Gastroesophageal sphincter (tissue), 4 donors: Measurements from ENCODE around the gene ARFGAP2. TPM values are rescaled to one million over a fixed set of nuclear protein-coding genes. Genes with fewer than 3 reads are reported as not detected.
"Not testable (repeated sequence)": the region's sequence is repeated elsewhere in the genome, so short reads cannot be mapped to it uniquely, and the experiment has no call there.

Experiments
- ATAC-seq: fragments of 150-250 bp; one replicate; pipeline ENCODE4 v1.9.1; 2016; ENCODE audit warnings: mild to moderate bottlenecking, moderate library complexity
- H3K27ac ChIP-seq, 4 donors: fragments of 200-600 bp; sonication (generic) in 3 of 4; 1 replicate in 3 of 4; 2 replicates in 1 of 4; pipeline ENCODE4 v1.5.1; 2016 to 2019
- H3K27me3 ChIP-seq: fragments of 200-600 bp; sonication (generic); one replicate; pipeline ENCODE4 v1.5.1; 2019
- H3K36me3 ChIP-seq, 2 donors: fragments of 200-600 bp; sonication (generic); one replicate each; pipeline ENCODE4 v1.5.1; 2019; ENCODE audit warnings: control low read depth in 1 of 2
- H3K4me1 ChIP-seq, 3 donors: fragments of 200-600 bp; sonication (generic); 1 replicate in 2 of 3; 2 replicates in 1 of 3; pipeline ENCODE4 v1.5.1; 2016 to 2019; ENCODE audit warnings: control low read depth in 2 of 3
- H3K4me3 ChIP-seq, 2 donors: fragments of 200-600 bp; sonication (generic); one replicate each; pipeline ENCODE4 v1.5.1; 2019; ENCODE audit warnings: mild to moderate bottlenecking in 1 of 2, moderate library complexity in 1 of 2
- H3K9me3 ChIP-seq, 3 donors: fragments of 200-600 bp; sonication (generic); one replicate each; pipeline ENCODE4 v1.5.1; 2017 to 2019; ENCODE audit warnings: control low read depth in 2 of 3
- EP300 ChIP-seq: sonication (generic); formaldehyde crosslinking; IDR thresholded peaks from one replicate; pipeline ENCODE4 v1.6.1; 2017; ENCODE audit warnings: antibody characterized with exemption, mild to moderate bottlenecking
- POLR2A ChIP-seq, 2 donors: fragments of 450-650 bp; IDR thresholded peaks; one replicate each; pipeline ENCODE4 v1.6.1; 2017; ENCODE audit warnings: antibody characterized with exemption in 2 of 2, mild to moderate bottlenecking in 2 of 2, moderate library complexity in 1 of 2
- POLR2AphosphoS5 ChIP-seq: sonication (generic); formaldehyde crosslinking; IDR thresholded peaks from one replicate; pipeline ENCODE4 v1.6.1; 2017; ENCODE audit warnings: antibody characterized with exemption
- WGBS, 2 donors: methylation state at CpG; one replicate each; pipeline ENCODE4 v1.1.5; 2018; ENCODE audit warnings: low coverage in 1 of 2; 5-methylcytosine and 5-hydroxymethylcytosine counted together
- small RNA-seq, 4 donors: library from RNA; depleted of rRNA; stranded (forward); fragments of <200 nt; gene quantifications; one replicate each; pipeline ENCODE3, GENCODE V24; 2016
- total RNA-seq, 4 donors: library from RNA; depleted of rRNA; stranded (reverse); fragments of >200 nt; gene quantifications; one replicate each; pipeline ENCODE4 v1.1.0, GENCODE V29; 2016
- TF ChIP-seq, protein P1 (sequence below), 4 experiments: fragments of 200-600 bp in 2 of 4; fragments of 450-650 bp in 2 of 4; sonication (generic) in 1 of 4; IDR thresholded peaks; one replicate each; pipeline ENCODE4 v1.5.1; 2017 to 2019; ENCODE audit warnings: antibody characterized with exemption in 4 of 4, mild to moderate bottlenecking in 2 of 4, moderate library complexity in 2 of 4

Gene ARFGAP2
- total RNA-seq, 4 donors from 2014 or later = 127 to 223 (median 198) TPM

DNA sequence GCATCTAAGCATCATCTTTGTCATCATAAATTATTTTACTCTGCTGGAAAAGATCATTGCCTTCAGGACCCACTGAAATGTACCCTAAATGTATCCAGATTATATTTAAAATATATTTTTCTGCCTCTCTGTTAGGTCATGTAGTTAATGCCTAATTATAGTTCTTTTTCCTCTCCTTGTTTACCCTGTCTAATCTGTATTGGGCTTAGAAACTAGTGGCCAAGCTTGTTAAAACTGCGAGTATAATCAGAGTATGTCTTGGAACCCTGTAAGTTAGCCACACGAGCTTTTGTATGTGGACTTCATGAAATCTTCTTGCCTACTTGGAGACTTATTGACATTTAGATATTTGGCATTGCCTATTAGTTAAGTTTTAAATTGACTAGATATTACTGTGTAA lies 55.6 kb downstream of the ARFGAP2 start:
- Histone ChIP-seq H3K9me3 (no peaks in the 10 kb centered on the region), H3K36me3 (no peaks in the 10 kb centered on the region), H3K27me3 (no peaks in the 10 kb centered on the region), H3K4me3 (no peak overlapping the region), H3K4me1 (no peaks in the 10 kb centered on the region), H3K27ac (no peak overlapping the region)
- ATAC-seq = no peak
- 75 to 87% methylated on average over 2 of the region's 2 CpGs for WGBS, 2 donors
- no peak for TF ChIP-seq POLR2AphosphoS5
- no peak for TF ChIP-seq POLR2A (IDR thresholded peaks at IDR 0.05)
- TF ChIP-seq, protein P1, sequence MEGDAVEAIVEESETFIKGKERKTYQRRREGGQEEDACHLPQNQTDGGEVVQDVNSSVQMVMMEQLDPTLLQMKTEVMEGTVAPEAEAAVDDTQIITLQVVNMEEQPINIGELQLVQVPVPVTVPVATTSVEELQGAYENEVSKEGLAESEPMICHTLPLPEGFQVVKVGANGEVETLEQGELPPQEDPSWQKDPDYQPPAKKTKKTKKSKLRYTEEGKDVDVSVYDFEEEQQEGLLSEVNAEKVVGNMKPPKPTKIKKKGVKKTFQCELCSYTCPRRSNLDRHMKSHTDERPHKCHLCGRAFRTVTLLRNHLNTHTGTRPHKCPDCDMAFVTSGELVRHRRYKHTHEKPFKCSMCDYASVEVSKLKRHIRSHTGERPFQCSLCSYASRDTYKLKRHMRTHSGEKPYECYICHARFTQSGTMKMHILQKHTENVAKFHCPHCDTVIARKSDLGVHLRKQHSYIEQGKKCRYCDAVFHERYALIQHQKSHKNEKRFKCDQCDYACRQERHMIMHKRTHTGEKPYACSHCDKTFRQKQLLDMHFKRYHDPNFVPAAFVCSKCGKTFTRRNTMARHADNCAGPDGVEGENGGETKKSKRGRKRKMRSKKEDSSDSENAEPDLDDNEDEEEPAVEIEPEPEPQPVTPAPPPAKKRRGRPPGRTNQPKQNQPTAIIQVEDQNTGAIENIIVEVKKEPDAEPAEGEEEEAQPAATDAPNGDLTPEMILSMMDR (IDR thresholded peaks at IDR 0.05) = no peak
- no peak for TF ChIP-seq EP300

DNA sequence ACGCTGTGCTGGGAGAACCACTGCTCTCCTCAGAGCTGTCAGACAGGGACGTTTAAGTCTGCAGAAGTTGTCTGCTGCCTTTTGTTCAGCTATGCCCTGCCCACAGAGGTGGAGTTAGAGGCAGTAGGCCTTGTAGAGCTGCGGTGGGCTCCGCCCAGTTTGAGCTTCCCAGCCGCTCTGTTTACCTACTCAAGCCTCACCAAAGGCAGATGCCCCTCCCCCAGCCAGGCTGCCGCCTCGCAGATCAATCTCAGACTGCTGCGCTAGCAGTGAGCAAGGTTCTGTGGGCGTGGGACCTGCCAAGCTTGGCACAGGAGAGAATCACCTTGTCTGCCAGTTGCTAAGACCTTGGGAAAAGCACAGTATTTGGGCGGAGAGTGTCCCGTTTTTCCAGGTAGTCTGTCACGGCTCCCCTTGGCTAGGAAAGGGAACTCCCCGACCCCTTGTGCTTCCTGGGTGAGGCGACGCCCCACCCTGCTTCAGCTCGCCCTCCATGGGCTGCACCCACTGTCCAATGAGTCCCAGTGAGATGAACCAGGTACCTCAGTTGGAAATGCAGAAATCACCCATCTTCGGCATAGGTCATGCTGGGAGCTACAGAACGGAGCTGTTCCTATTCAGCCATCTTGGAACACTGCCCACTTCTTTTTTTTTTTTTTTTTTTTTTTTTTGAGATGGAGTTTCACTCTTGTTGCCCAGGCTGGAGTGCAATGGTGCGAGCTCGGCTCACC lies 57.6 kb downstream of the ARFGAP2 start:
- not testable (repeated sequence) for H3K36me3 ChIP-seq, H3K4me1 ChIP-seq, ATAC-seq, H3K27ac ChIP-seq, H3K9me3 ChIP-seq, H3K4me3 ChIP-seq, H3K27me3 ChIP-seq
- 70 to 80% methylated on average over 1 to 3 of the region's 20 CpGs for WGBS, 2 donors

Small RNAs within 50 kb of the gene (small RNA-seq; reads per million reads assigned to genes)
- 0 to 0.12 (median 0.04) reads per million in 4 donors for gene MIR6745

Other genes with a start within 250 kb of the ARFGAP2 start
- gene CSTPP1, start 240.1 kb downstream of the ARFGAP2 start, total RNA-seq = 10 to 100 TPM; 19.1 to 27.0 (median 21.8) TPM
- gene PACSIN3, start 9.6 kb upstream of the ARFGAP2 start, total RNA-seq = 10 to 100 TPM; 61.3 to 74.9 (median 65.3) TPM
- 10 to 100 TPM; 18.6 to 44.2 (median 28.0) TPM for gene DDB2, start 38.1 kb upstream of the ARFGAP2 start, total RNA-seq
- gene ACP2, start 71.9 kb upstream of the ARFGAP2 start, total RNA-seq = 10 to 100 TPM; 21.0 to 46.0 (median 32.0) TPM
- gene NR1H3, start 81.1 kb upstream of the ARFGAP2 start, total RNA-seq = 10 to 100 TPM; 14.5 to 21.0 (median 16.1) TPM
- gene MADD, start 93.3 kb upstream of the ARFGAP2 start, total RNA-seq = 10 to 100 TPM; 23.7 to 33.9 (median 29.4) TPM
- under 1 TPM in 2 of 4 donors, not detected in 2; 0.12 to 0.13 TPM for gene MYBPC3, start 175.8 kb upstream of the ARFGAP2 start, total RNA-seq
- 10 to 100 TPM in 3 of 4 donors, 1 to 10 TPM in 1; 4.2 to 32.4 (median 14.7) TPM for gene SPI1, start 201.7 kb upstream of the ARFGAP2 start, total RNA-seq
- gene SLC39A13, start 231.7 kb upstream of the ARFGAP2 start, total RNA-seq = 100 to 1,000 TPM in 1 of 4 donors, 10 to 100 TPM in 3; 68.8 to 218 (median 78.9) TPM
- gene PSMC3, start 249.6 kb upstream of the ARFGAP2 start, total RNA-seq = 100 to 1,000 TPM; 169 to 194 (median 179) TPM